Motor neuron (in vitro differentiated cells): Measurements from ENCODE around the gene GPR83. TPM values are rescaled to one million over a fixed set of nuclear protein-coding genes. Genes with fewer than 3 reads are reported as not detected.
"Not testable (repeated sequence)": the region's sequence is repeated elsewhere in the genome, so short reads cannot be mapped to it uniquely, and the experiment has no call there.

Experiments used
- ATAC-seq, 8 experiments: fragments of 200-7000 bp; cut with Tn5 transposase; replicated peaks in 6 of 8; 2 replicates each; pipeline ENCODE4 v1.8.0; 2021; ENCODE audit warnings: mild to moderate bottlenecking in 8 of 8, moderate library complexity in 8 of 8
- H3K27ac ChIP-seq, 2 donors: fragments of 250-450 bp; sonication (Bioruptor Pico); 2 replicates each; pipeline ENCODE4 v1.9.0; 2021; ENCODE audit warnings: antibody characterized with exemption in 2 of 2, mild to moderate bottlenecking in 2 of 2, moderate library complexity in 1 of 2
- H3K4me1 ChIP-seq, 2 donors: fragments of 250-450 bp; sonication (Bioruptor Pico); replicated peaks in 1 of 2; 2 replicates each; pipeline ENCODE4 v1.6.1; 2021; ENCODE audit warnings: antibody characterized with exemption in 2 of 2, mild to moderate bottlenecking in 2 of 2, moderate library complexity in 1 of 2
- H3K4me3 ChIP-seq, 5 donors: fragments of 250-450 bp; sonication (Bioruptor Pico); 2 replicates each; pipeline ENCODE4 v1.9.0; 2021; ENCODE audit warnings: antibody characterized with exemption in 5 of 5, mild to moderate bottlenecking in 5 of 5, moderate library complexity in 4 of 5
- WGBS, 10 experiments: fragments of 450-650 bp; shearing (Covaris generic); methylation state at CpG; one replicate each; pipeline ENCODE4 v1.0.0; 2022; 5-methylcytosine and 5-hydroxymethylcytosine counted together
- in situ Hi-C, 9 experiments: fragments of 400-800 bp; cut with MboI; loops; one replicate each; pipeline ENCODE4 v1.15.0; 2021; ENCODE audit warnings: low sequenced_read_pairs in 9 of 9, low pct_unique_long_range_greater_than_20kb in 2 of 9; ENCODE audit not compliant: unreplicated experiment in 9 of 9
- total RNA-seq, 8 experiments: library from RNA; unstranded; fragments of 300-600 nt; gene quantifications; 2 replicates each; pipeline versions ENCODE4 v1.2.3 to v1.2.4, GENCODE V29; 2022

GPR83 gene
- total RNA-seq, 8 experiments from 2014 or later = 0.21 to 8.6 (median 1.8) TPM; not detected in 1

GRCh38 chr11:94405062-94405833, 4.0 kb upstream of the GPR83 start:
- ATAC-seq = peak; percentile 25 to 83 (median 62)
- H3K27ac ChIP-seq = peak overlapping the region; percentile 7 to 29
- WGBS, 10 experiments = 33 to 100% (median 81%) methylated on average over 1 to 4 of the region's 4 CpGs; no CpG with 5 or more reads in 2 of the 10 experiments
- in situ Hi-C loops = no loop called here
- H3K4me3 ChIP-seq = no peak overlapping the region
- H3K4me1 ChIP-seq = peaks cover 5 to 7% of the 10 kb centered on the region in 2 donors

GRCh38 chr11:94402355-94402754, 1.1 kb upstream of the GPR83 start:
- in situ Hi-C loops = no loop called here
- no peak overlapping the region for H3K4me3 ChIP-seq
- peaks cover 7 to 9% of the 10 kb centered on the region in 2 donors for H3K4me1 ChIP-seq
- ATAC-seq = no peak
- WGBS, 10 experiments = 0 to 60% (median 36%) methylated on average over 1 of the region's 1 CpG; no CpG with 5 or more reads in 5 of the 10 experiments
- H3K27ac ChIP-seq = no peak overlapping the region

- ATAC-seq = no peak
- in situ Hi-C loops = no loop called here
- WGBS, 10 experiments = 17 to 90% (median 59%) methylated on average over 1 to 8 of the region's 10 CpGs; no CpG with 5 or more reads in 3 of the 10 experiments
- Histone ChIP-seq H3K27ac (no peak overlapping the region), H3K4me1 (peaks cover 7 to 9% of the 10 kb centered on the region in 2 donors), H3K4me3 (peak overlapping the region; percentile 42 to 51 (median 43))
Observed at GRCh38 chr11:94401773-94402265, 600 bp upstream of the GPR83 start.

- ATAC-seq = no peak
- peak overlapping the region; percentile 42 to 51 (median 43) for H3K4me3 ChIP-seq
- 9 to 73% (median 49%) methylated on average over 2 to 4 of the region's 4 CpGs for WGBS, 10 experiments
- H3K27ac ChIP-seq = no peak overlapping the region
- in situ Hi-C loops = no loop called here
- H3K4me1 ChIP-seq = peaks cover 7 to 9% of the 10 kb centered on the region in 2 donors
Observed at GRCh38 chr11:94400457-94400838, 771 bp downstream of the GPR83 start.

- Histone ChIP-seq H3K27ac (no peak overlapping the region), H3K4me3 (peak overlapping the region in 4 of 5 donors; percentile 42 to 51 (median 44)), H3K4me1 (peaks cover 4 to 9% of the 10 kb centered on the region in 2 donors)
- WGBS, 10 experiments = 38 to 88% (median 72%) methylated on average over 3 to 4 of the region's 4 CpGs; no CpG with 5 or more reads in 2 of the 10 experiments
- ATAC-seq = peak in 2 of 8 experiments; percentile 6 to 14
- in situ Hi-C loops = no loop called here
Observed at GRCh38 chr11:94400050-94400449, 1.2 kb downstream of the GPR83 start.

- 33 to 92% (median 84%) methylated on average over 2 to 5 of the region's 5 CpGs; no CpG with 5 or more reads in 5 of the 10 experiments for WGBS, 10 experiments
- in situ Hi-C loops = no loop called here
- Histone ChIP-seq H3K4me1 (peaks cover 0 to 7% of the 10 kb centered on the region in 2 donors), H3K4me3 (no peak overlapping the region), H3K27ac (no peak overlapping the region)
- no peak for ATAC-seq
Observed at GRCh38 chr11:94398101-94398500, 3.1 kb downstream of the GPR83 start.

GRCh38 chr11:94396282-94396681, 4.9 kb downstream of the GPR83 start:
- in situ Hi-C loops = no loop called here
- 17 to 100% (median 69%) methylated on average over 1 to 3 of the region's 5 CpGs; no CpG with 5 or more reads in 7 of the 10 experiments for whole genome bisulfite sequencing, 10 experiments
- Histone ChIP-seq H3K4me3 (no peak overlapping the region), H3K4me1 (peaks cover 0 to 4% of the 10 kb centered on the region in 2 donors), H3K27ac (no peak overlapping the region)
- ATAC-seq = no peak

- WGBS, 10 experiments = 0% methylated on average over 1 of the region's 4 CpGs; no CpG with 5 or more reads in 9 of the 10 experiments
- H3K27ac ChIP-seq = not testable (repeated sequence)
Observed at GRCh38 chr11:94391937-94392336, 9.3 kb downstream of the GPR83 start.

GRCh38 chr11:94379613-94380012, 21.6 kb downstream of the GPR83 start:
- in situ Hi-C loops = no loop called here
- ATAC-seq = peak in 1 of 8 experiments; percentile 91
- Histone ChIP-seq H3K4me3 (no peak overlapping the region), H3K27ac (no peak overlapping the region), H3K4me1 (no peaks in the 10 kb centered on the region)
- WGBS, 10 experiments = 0 to 96% (median 82%) methylated on average over 1 to 5 of the region's 5 CpGs; no CpG with 5 or more reads in 3 of the 10 experiments

More at GRCh38 chr11:94391937-94392336, 9.3 kb downstream of the GPR83 start:
- in situ Hi-C loops, H3K4me3 ChIP-seq, H3K4me1 ChIP-seq, ATAC-seq: not testable (repeated sequence)

- H3K4me1 ChIP-seq = no peaks in the 10 kb centered on the region
- 40 to 100% (median 100%) methylated on average over 1 of the region's 1 CpG; no CpG with 5 or more reads in 5 of the 10 experiments for WGBS, 10 experiments
- H3K27ac ChIP-seq = no peak overlapping the region
- H3K4me3 ChIP-seq = no peak overlapping the region
- no peak for ATAC-seq
- in situ Hi-C loops = no loop called here
Observed at GRCh38 chr11:94376841-94377240, 24.4 kb downstream of the GPR83 start.

- WGBS, 10 experiments = 27 to 100% (median 59%) methylated on average over 1 to 3 of the region's 6 CpGs; no CpG with 5 or more reads in 6 of the 10 experiments
Observed at GRCh38 chr11:94370576-94370975, 30.6 kb downstream of the GPR83 start.

GRCh38 chr11:94350850-94351563, 50.2 kb downstream of the GPR83 start:
- in situ Hi-C loops, H3K4me3 ChIP-seq, ATAC-seq, H3K27ac ChIP-seq, H3K4me1 ChIP-seq: not testable (repeated sequence)
- WGBS, 10 experiments = 60 to 100% (median 83%) methylated on average over 1 to 6 of the region's 10 CpGs; no CpG with 5 or more reads in 5 of the 10 experiments

More at GRCh38 chr11:94370576-94370975, 30.6 kb downstream of the GPR83 start:
- H3K4me1 ChIP-seq, H3K4me3 ChIP-seq, in situ Hi-C loops, ATAC-seq, H3K27ac ChIP-seq: not testable (repeated sequence)

GRCh38 chr11:94346311-94346710, 54.9 kb downstream of the GPR83 start:
- ATAC-seq, H3K27ac ChIP-seq, in situ Hi-C loops, H3K4me1 ChIP-seq, H3K4me3 ChIP-seq: not testable (repeated sequence)
- 0 to 60% (median 20%) methylated on average over 1 to 3 of the region's 8 CpGs; no CpG with 5 or more reads in 5 of the 10 experiments for WGBS, 10 experiments
